Spinal cord (tissue), 10 donors: ENCODE measurements around the gene ITCH. TPM values are rescaled to one million over a fixed set of nuclear protein-coding genes. Genes with fewer than 3 reads are reported as not detected.
A peak's percentile ranks its signal among the peaks of the same experiment; 100 is the strongest.

Experiments used
- DNase-seq, 6 donors: peaks; one replicate each; pipeline versions ENCODE4 v3.0.0 to v3.0.0-alpha.2; 2013 to 2015; ENCODE audit warnings: low spot score in 6 of 6, low read depth in 4 of 6
- H3K27ac ChIP-seq: one replicate; pipeline ENCODE4 v1.5.1; 2013; ENCODE audit warnings: low read depth, low read length, control low read depth
- H3K27me3 ChIP-seq: one replicate; pipeline ENCODE4 v1.6.1; 2013; ENCODE audit warnings: low read length; ENCODE audit not compliant: control insufficient read depth, insufficient read depth
- H3K36me3 ChIP-seq: one replicate; pipeline ENCODE4 v1.6.1; 2013; ENCODE audit warnings: low read length; ENCODE audit not compliant: control insufficient read depth, insufficient read depth
- H3K4me1 ChIP-seq: one replicate; pipeline ENCODE4 v1.6.1; 2013; ENCODE audit warnings: low read length; ENCODE audit not compliant: control insufficient read depth, insufficient read depth
- H3K4me3 ChIP-seq: one replicate; pipeline ENCODE4 v1.5.1; 2013; ENCODE audit warnings: low read depth, low read length, control low read depth
- H3K9me3 ChIP-seq: one replicate; pipeline ENCODE4 v1.6.1; 2013; ENCODE audit warnings: low read length; ENCODE audit not compliant: control insufficient read depth, insufficient read depth
- WGBS: methylation state at CpG from one replicate; pipeline ENCODE4 v1.1.5; 2013; ENCODE audit warnings: missing lambda C conversion rate; ENCODE audit not compliant: insufficient coverage; 5-methylcytosine and 5-hydroxymethylcytosine counted together
- polyA plus RNA-seq, 2 donors: library from polyadenylated mRNA; unstranded; fragments of 120-200 nt; gene quantifications; one replicate each; pipeline ENCODE4 v1.2.1, GENCODE V29; 2013; ENCODE audit not compliant: insufficient read length in 2 of 2
- total RNA-seq, 2 donors: library from RNA; depleted of rRNA in 1 of 2; stranded (reverse); fragments of 120-200 nt in 1 of 2; fragments of >200 nt in 1 of 2; gene quantifications; one replicate each; pipeline versions ENCODE4 v1.2.3 to v1.2.4, GENCODE V29; 2013 to 2014
- donor health status: healthy.

The ITCH gene
- total and polyA plus RNA-seq, 4 donors: 25.3 to 88.5 (median 46.7) TPM

- no peak for DNase-seq
Measured at GRCh38 chr20:34530342-34530741, 167.3 kb downstream of the ITCH start.

GRCh38 chr20:34531608-34532265, 168.7 kb downstream of the ITCH start:
- Histone ChIP-seq H3K27ac (peak overlapping the region; percentile 57), H3K9me3 (no peaks in the 10 kb centered on the region), H3K4me1 (peaks cover 20% of the 10 kb centered on the region), H3K36me3 (peaks cover 86% of the 10 kb centered on the region), H3K27me3 (no peaks in the 10 kb centered on the region), H3K4me3 (no peak overlapping the region)
- no peak for DNase-seq
- 89% methylated on average over 6 of the region's 8 CpGs for WGBS

More at GRCh38 chr20:34530342-34530741, 167.3 kb downstream of the ITCH start:
- H3K4me3 ChIP-seq: no peak overlapping the region
- H3K27me3 ChIP-seq: no peaks in the 10 kb centered on the region
- peaks cover 30% of the 10 kb centered on the region for H3K4me1 ChIP-seq
- H3K9me3 ChIP-seq: no peaks in the 10 kb centered on the region
- peaks cover 86% of the 10 kb centered on the region for H3K36me3 ChIP-seq
- H3K27ac ChIP-seq: no peak overlapping the region
- 89% methylated on average over 3 of the region's 5 CpGs for WGBS

GRCh38 chr20:34532320-34532719, 169.2 kb downstream of the ITCH start:
- no peaks in the 10 kb centered on the region for H3K27me3 ChIP-seq
- no peak overlapping the region for H3K4me3 ChIP-seq
- H3K4me1 ChIP-seq: peaks cover 20% of the 10 kb centered on the region
- H3K27ac ChIP-seq: peak overlapping the region; percentile 57
- peaks cover 86% of the 10 kb centered on the region for H3K36me3 ChIP-seq
- no peak for DNase-seq
- H3K9me3 ChIP-seq: no peaks in the 10 kb centered on the region
- 74% methylated on average over 8 of the region's 8 CpGs for WGBS

- no peaks in the 10 kb centered on the region for H3K27me3 ChIP-seq
- H3K4me3 ChIP-seq: no peak overlapping the region
- 96% methylated on average over 7 of the region's 7 CpGs for WGBS
- peaks cover 87% of the 10 kb centered on the region for H3K36me3 ChIP-seq
- no peaks in the 10 kb centered on the region for H3K9me3 ChIP-seq
- DNase-seq: no peak
- H3K4me1 ChIP-seq: peaks cover 20% of the 10 kb centered on the region
- peak overlapping the region; percentile 49 for H3K27ac ChIP-seq
Measured at GRCh38 chr20:34532756-34533155, 169.7 kb downstream of the ITCH start.

- no peak for DNase-seq
- no peak overlapping the region for H3K4me3 ChIP-seq
- H3K36me3 ChIP-seq: peaks cover 78% of the 10 kb centered on the region
- H3K27ac ChIP-seq: no peak overlapping the region
- H3K27me3 ChIP-seq: no peaks in the 10 kb centered on the region
- 94% methylated on average over 10 of the region's 15 CpGs for WGBS
- H3K4me1 ChIP-seq: peaks cover 15% of the 10 kb centered on the region
- H3K9me3 ChIP-seq: no peaks in the 10 kb centered on the region
Measured at GRCh38 chr20:34534391-34535165, 171.5 kb downstream of the ITCH start.

- H3K36me3 ChIP-seq: peaks cover 78% of the 10 kb centered on the region
- peaks cover 10% of the 10 kb centered on the region for H3K4me1 ChIP-seq
- 95% methylated on average over 11 of the region's 15 CpGs for WGBS
- no peaks in the 10 kb centered on the region for H3K9me3 ChIP-seq
- no peaks in the 10 kb centered on the region for H3K27me3 ChIP-seq
- no peak overlapping the region for H3K27ac ChIP-seq
- no peak overlapping the region for H3K4me3 ChIP-seq
- no peak for DNase-seq
Measured at GRCh38 chr20:34535301-34535840, 172.3 kb downstream of the ITCH start.

- H3K9me3 ChIP-seq: no peaks in the 10 kb centered on the region
- DNase-seq: no peak
- H3K27me3 ChIP-seq: no peaks in the 10 kb centered on the region
- 71% methylated on average over 2 of the region's 2 CpGs for WGBS
- peaks cover 10% of the 10 kb centered on the region for H3K4me1 ChIP-seq
- no peak overlapping the region for H3K27ac ChIP-seq
- H3K4me3 ChIP-seq: no peak overlapping the region
- H3K36me3 ChIP-seq: peaks cover 80% of the 10 kb centered on the region
Measured at GRCh38 chr20:34535857-34536256, 172.8 kb downstream of the ITCH start.

GRCh38 chr20:34536798-34537394, 173.8 kb downstream of the ITCH start:
- no peak overlapping the region for H3K4me3 ChIP-seq
- no peak overlapping the region for H3K27ac ChIP-seq
- H3K36me3 ChIP-seq: peaks cover 85% of the 10 kb centered on the region
- peak in 1 of 6 donors; percentile 19 for DNase-seq
- H3K27me3 ChIP-seq: no peaks in the 10 kb centered on the region
- 66% methylated on average over 4 of the region's 10 CpGs for WGBS
- H3K9me3 ChIP-seq: no peaks in the 10 kb centered on the region
- H3K4me1 ChIP-seq: peaks cover 7% of the 10 kb centered on the region

- Histone ChIP-seq H3K27ac (no peak overlapping the region), H3K4me1 (peaks cover 3% of the 10 kb centered on the region), H3K36me3 (peaks cover 83% of the 10 kb centered on the region), H3K27me3 (no peaks in the 10 kb centered on the region), H3K4me3 (no peak overlapping the region), H3K9me3 (no peaks in the 10 kb centered on the region)
- 87% methylated on average over 8 of the region's 8 CpGs for WGBS
- no peak for DNase-seq
Measured at GRCh38 chr20:34537651-34538050, 174.6 kb downstream of the ITCH start.
